HG03045 (cell line): ENCODE measurements around the gene LRCH1.
"Not testable (repeated sequence)": the region's sequence is repeated elsewhere in the genome, so short reads cannot be mapped to it uniquely, and the experiment has no call there.

Experiments
- ATAC-seq: cut with Tn5 transposase; IDR thresholded peaks from one replicate; pipeline ENCODE4 v1.9.1; 2021; ENCODE audit warnings: mild to moderate bottlenecking, moderate library complexity; ENCODE audit not compliant: unreplicated experiment

Gene LRCH1, protein sequence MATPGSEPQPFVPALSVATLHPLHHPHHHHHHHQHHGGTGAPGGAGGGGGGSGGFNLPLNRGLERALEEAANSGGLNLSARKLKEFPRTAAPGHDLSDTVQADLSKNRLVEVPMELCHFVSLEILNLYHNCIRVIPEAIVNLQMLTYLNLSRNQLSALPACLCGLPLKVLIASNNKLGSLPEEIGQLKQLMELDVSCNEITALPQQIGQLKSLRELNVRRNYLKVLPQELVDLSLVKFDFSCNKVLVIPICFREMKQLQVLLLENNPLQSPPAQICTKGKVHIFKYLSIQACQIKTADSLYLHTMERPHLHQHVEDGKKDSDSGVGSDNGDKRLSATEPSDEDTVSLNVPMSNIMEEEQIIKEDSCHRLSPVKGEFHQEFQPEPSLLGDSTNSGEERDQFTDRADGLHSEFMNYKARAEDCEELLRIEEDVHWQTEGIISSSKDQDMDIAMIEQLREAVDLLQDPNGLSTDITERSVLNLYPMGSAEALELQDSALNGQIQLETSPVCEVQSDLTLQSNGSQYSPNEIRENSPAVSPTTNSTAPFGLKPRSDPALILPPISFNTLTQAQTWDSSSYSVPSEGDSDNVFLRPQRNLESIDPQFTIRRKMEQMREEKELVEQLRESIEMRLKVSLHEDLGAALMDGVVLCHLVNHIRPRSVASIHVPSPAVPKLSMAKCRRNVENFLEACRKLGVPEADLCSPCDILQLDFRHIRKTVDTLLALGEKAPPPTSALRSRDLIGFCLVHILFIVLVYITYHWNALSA

GRCh38 chr13:46552889-46553520 lies at the start of gene LRCH1:
LRCH1 (plus strand) TSS chr13:46553170; CDS start chr13:46553397, 227 bp downstream.
- peak; percentile 67 for ATAC-seq

GRCh38 chr13:46504036-46504435 lies 48.9 kb upstream of the LRCH1 start:
- no peak for ATAC-seq

DNA sequence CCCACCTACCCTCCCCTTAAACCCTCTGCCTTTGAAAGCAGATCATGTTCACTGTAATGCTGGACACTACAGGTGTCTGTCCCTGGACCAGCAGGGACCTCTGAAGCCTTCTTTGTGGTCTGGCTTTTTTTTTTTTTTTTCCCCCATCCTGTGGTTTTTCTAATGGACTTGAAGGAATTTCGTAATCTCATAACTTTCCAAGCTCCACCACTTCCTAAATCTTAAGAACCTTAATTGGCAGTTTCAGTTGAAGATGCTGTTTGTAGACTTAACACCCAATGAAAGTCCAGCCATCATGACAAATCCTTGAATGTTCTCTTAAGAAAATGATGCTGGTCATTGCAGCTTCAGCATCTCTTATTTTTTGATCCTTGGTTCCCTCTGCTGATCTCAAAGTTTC lies 45.0 kb upstream of the LRCH1 start:
- no peak for ATAC-seq

DNA sequence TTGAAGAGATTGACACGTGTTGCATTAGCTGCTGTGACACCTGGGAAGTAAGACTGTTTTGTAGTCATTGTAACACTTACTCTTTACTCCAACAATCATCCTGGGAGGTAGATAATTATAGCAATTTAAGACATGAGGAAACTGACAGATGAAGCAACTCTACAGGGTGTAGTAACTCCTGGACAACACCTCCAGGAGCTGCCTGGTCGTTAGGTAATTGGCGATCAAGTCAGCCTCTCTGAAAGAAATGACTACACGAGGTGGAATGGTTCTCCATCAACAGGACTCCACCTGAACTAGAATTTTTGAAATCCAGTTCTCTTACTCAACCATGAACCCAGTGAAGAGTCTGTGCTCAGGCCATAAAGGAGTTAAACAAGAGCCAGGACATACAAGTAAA lies 43.0 kb upstream of the LRCH1 start:
- no peak for ATAC-seq

DNA sequence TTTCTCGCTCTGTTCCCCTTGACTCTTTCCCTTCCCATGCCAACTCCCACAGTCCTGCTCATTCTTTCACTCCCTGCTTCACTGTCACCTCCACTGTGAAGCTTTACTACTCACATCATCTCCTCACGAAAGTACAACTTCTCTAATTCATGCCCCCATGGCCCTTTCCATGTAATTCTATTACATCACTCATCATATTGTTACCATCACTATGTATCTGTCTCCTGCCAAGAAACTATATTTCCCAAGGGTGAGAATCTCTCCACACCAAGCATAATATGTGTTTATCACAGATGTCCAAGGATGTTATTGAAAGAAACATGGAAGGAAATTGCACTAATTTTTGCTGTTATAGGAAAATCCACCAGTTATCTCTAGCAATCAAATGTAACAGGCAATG lies 37.2 kb upstream of the LRCH1 start:
- no peak for ATAC-seq

DNA sequence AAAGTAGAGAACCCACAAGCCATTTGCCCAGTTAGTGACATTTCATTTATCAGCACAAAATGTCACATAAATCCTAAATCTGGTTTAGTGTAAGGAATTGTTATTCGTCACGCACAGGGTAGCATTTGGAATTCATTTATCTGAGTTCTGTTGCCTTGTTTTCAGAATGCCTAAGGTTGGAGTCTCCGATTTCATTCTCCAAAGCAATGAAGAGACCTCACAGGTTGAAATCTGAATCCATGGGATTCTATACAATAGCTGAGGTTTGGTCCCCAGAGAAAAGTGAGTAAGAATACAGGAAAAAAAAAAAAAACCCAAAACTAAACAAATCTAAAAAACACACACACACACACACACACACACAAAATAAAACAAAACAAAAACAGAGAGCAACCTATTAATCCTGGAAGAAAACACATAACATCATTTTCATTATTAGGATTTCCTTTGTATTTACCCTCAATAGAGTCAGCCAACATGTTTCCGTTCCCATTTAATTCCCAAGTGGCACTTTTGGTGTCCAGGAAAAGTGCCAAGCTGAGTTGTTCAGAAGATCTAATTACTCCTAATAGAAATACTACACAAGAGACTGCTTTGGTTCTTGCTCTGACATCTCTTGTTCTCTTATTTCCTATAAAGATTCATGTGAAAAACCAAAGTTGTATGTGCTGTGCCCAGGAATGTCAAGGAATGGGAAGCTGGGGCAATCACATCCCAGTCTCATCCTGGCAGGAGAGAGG lies 36.2 kb upstream of the LRCH1 start:
- ATAC-seq: no peak

DNA sequence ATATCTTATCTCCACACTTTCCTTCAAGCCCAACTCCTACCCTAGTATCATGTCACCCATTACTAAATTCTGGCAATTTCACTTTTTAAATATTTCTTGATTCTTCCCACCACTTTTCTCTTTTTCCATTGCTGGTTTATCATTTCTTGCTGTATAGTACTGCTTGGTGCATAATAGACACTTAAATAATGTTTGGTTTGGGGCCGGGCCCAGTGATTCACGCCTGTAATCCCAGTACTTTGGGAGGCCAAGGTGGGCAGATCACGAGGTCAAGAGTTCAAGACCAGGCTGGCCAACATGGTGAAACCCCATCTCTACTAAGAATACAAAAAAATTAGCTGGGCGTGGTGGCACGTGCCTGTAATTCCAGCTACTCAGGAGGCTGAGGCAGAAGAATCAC lies 35.2 kb upstream of the LRCH1 start:
- not testable (repeated sequence) for ATAC-seq

DNA sequence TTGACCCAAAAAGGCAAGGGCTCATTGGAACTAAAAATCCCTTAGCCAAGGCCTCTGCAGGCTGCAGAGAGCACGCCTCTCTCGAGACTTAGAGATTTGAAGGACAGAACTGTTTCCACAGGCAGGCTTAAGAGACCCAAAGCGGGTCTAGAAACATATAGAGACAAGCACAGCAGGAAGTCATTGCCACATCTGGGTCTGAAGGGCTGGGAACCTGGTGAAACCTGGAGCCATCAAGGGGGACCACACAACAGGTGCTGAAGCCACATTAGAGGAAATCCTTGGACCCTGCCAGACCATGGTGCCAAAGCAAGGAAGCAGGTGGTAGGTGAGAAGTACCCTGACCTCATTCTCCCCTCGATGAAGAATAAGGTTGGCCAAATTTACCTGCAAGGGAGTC lies 33.8 kb upstream of the LRCH1 start:
- ATAC-seq: no peak

DNA sequence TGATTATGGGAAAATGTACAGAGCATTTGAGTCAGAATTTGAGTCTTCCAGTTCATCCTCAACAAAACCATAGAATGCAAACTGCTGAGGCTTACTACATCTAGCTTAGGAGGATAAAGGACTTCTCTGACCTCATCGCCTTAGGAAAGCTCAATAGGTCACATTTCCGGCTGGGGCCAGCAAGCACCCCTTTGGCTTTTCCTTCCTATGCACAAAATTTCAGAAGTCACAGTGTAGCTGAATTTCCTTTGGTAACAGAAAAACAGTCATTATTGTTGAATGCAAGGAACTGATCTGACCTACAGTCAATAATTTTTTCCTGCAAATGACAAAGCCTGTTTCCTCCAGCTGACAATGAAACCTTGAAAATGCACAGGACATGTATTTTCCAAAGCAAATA lies 32.8 kb upstream of the LRCH1 start:
- ATAC-seq: no peak

DNA sequence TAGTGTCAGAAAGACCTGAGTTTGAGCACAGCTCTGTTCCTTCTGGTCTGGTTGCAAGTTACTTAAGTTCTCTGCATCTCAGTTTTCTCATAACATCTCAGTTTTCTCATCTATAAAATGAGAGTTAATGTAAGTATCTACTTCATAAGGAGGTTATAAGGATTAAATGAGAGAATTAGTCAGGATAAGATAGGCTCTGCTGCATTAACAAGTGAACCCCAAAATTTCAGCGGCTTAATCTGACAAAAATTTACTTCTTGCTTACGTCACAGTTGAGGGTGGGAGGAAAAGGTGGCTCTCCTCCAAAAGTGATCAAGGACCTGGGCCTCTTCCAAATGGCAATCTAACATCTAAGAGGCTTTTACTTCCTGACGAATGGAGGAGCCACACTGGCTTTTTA lies 31.5 kb upstream of the LRCH1 start:
- no peak for ATAC-seq

- no peak for ATAC-seq
These were observed 30.8 kb upstream of the LRCH1 start for GRCh38 chr13:46521921-46522747.

DNA sequence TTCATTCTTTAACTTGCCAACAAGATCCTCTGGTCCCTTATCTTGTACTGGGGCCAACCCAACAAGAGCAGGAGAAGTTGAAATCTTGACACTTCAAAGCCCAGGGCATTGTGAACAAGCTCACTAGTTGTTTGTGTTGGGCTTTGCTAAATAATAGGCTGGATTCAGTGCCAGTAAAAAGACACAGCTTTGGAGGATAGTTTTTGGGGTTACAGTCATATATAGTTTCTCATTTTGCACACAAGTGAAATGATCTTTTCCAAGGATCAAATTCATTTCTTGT lies 30.3 kb upstream of the LRCH1 start:
- no peak for ATAC-seq

GRCh38 chr13:46523972-46524752 lies 28.8 kb upstream of the LRCH1 start:
- no peak for ATAC-seq

DNA sequence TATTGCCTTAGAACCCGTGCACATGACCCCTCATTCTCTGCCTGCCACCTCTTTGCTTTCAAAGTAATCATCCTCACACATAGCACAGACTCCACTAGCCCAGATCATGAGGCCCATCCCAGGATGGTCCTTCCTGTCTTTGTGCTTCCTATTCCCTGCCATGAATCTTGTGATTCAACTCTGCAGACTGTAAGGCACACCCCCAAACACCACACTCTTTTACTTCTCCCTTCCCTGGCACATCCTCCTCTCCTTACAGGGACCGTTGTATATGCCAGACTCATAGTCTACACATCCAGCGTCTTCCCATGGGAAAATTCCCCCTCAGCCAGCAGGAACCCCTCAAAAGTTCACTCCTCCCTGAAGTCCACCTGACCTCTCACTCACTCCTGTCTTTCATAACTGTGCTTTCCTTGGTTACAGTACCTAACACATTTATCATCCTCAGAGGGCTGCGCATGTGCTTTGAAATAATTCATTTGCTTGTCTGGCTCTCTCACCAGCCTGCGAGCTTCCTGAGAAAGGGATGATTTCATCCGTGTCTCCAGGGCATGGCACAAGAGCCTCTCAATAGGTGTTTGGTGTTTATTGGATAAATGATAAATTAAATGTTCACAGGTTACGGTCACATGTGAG lies 26.8 kb upstream of the LRCH1 start:
- no peak for ATAC-seq

GRCh38 chr13:46526740-46527139 lies 26.2 kb upstream of the LRCH1 start:
- no peak for ATAC-seq

GRCh38 chr13:46527237-46527636 lies 25.7 kb upstream of the LRCH1 start:
- no peak for ATAC-seq

DNA sequence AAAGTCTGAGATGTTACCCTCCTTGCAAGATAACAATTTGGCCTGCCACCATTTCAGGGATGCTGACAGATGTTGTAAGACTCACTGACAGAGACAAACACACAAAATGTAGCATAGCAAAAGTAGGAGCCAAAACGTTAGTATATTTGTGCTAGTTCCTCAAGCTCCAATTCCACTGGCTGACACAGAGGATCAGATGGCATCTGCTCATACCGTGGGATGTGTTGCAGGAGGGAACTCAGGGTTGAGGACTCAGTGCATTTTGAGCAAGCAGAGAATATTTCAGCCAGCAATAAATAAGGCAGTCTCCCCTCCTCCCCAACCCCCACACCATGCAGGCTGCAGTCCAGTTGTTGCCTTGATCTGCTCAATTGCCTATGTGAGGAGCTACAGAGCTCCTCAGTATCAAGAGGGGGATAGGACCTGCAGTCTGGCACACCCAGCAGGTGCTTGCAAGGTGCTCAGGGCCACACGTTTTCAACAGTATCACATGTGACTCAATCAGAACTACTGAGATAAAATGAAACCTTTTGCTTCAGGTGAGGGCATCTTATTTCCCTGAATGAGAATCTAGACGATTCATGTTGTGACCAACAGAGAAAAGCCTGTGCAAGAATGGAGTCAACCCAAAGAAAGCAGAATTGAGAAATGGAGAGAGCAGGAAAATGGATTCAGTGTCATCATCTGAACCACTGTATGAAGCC lies 23.6 kb upstream of the LRCH1 start:
- no peak for ATAC-seq

DNA sequence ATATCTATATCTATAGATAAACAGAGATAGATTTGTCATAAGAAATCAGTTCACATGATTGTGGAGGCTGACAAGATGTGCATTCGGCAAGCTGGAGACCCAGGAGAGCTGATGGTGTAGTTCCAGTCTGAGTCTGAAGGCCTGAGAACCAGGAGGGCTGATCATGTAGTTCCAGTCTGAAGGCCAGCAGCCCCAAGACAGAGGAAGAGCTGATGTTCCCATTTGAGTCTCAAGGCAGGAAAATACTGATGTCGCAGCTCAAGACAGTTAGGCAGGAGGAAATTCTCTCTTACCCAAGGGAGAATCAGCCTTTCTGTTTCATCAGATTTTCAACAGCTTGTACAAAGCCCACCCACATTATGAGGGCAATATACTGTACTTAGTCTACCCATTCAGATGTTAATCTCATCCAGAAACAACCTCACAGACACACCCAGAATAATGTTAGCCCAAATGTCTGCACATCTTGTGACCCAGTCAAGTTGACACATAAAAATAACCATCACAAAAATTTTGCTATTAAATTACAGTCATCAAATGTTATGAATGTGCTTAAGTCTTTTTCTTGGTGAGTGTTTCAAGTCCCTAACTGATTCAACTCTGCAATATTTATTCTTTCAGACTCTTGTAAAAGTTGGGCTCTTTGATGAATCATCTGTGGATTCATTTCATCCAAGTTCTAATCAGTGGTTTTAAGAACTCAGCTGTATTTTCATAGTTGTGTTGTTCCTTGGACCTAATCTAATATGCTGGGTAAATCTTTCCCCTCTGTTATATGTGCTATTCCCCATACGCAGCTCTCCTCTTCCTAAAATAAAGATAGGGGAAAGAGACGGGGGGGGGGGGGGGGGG lies 22.7 kb upstream of the LRCH1 start:
- no peak for ATAC-seq
